Smooth muscle cell (in vitro differentiated cells): ENCODE measurements around the gene CDH13. TPM values are rescaled to one million over a fixed set of nuclear protein-coding genes. Genes with fewer than 3 reads are reported as not detected.

Experiments
- DNase-seq: peaks from one replicate; lab custom pipeline; 2025; ENCODE audit not compliant: unreplicated experiment; lab: John Stamatoyannopoulos, UW
- H2AFZ ChIP-seq: fragments of 200-600 bp; sonication (generic); 2 replicates; pipeline ENCODE4 v1.6.0; 2016; ENCODE audit warnings: antibody characterized with exemption, low read depth, mild to moderate bottlenecking
- H3F3A ChIP-seq: fragments of 200-600 bp; sonication (generic); 2 replicates; pipeline ENCODE4 v1.6.0; 2017; ENCODE audit warnings: antibody characterized with exemption, low read depth
- H3K27ac ChIP-seq: fragments of 200-600 bp; sonication (generic); 2 replicates; pipeline ENCODE4 v1.5.1; 2016; ENCODE audit warnings: low read depth, mild to moderate bottlenecking
- H3K27me3 ChIP-seq: fragments of 200-600 bp; sonication (generic); 2 replicates; pipeline ENCODE4 v1.6.1; 2016; ENCODE audit warnings: low read depth, mild to moderate bottlenecking
- H3K36me3 ChIP-seq: fragments of 200-600 bp; sonication (generic); 2 replicates; pipeline ENCODE4 v1.5.1; 2016; ENCODE audit warnings: low read depth
- H3K4me1 ChIP-seq: fragments of 200-600 bp; sonication (generic); 2 replicates; pipeline ENCODE4 v1.5.1; 2016; ENCODE audit warnings: low read depth
- H3K4me2 ChIP-seq: fragments of 200-600 bp; sonication (generic); 2 replicates; pipeline ENCODE4 v1.6.0; 2016; ENCODE audit warnings: mild to moderate bottlenecking
- H3K4me3 ChIP-seq: fragments of 200-600 bp; sonication (generic); 2 replicates; pipeline ENCODE4 v1.5.1; 2016; ENCODE audit warnings: mild to moderate bottlenecking
- H3K79me2 ChIP-seq: fragments of 200-600 bp; sonication (generic); 2 replicates; pipeline ENCODE4 v1.6.0; 2016; ENCODE audit warnings: low read depth, mild to moderate bottlenecking
- H3K9ac ChIP-seq: fragments of 200-600 bp; sonication (generic); 2 replicates; pipeline ENCODE4 v1.6.0; 2016; ENCODE audit warnings: low read depth
- H3K9me3 ChIP-seq: fragments of 200-600 bp; sonication (generic); replicated peaks from 2 replicates; pipeline ENCODE4 v1.5.1; 2016; ENCODE audit warnings: low read depth
- H4K20me1 ChIP-seq: fragments of 200-600 bp; sonication (generic); 2 replicates; pipeline ENCODE4 v1.6.0; 2016; ENCODE audit warnings: low read depth
- WGBS: methylation state at CpG from one replicate; pipeline ENCODE4 v1.1.7; 2016; ENCODE audit warnings: low lambda C conversion rate; 5-methylcytosine and 5-hydroxymethylcytosine counted together
- polyA plus RNA-seq: library from polyadenylated mRNA; unstranded; fragments of >200 nt; fragmentation: Nextera tagmentation; extraction: Ambion mirVana; gene quantifications from 2 replicates; pipeline ENCODE4 v1.2.1, GENCODE V29; 2016
- total RNA-seq: library from RNA; depleted of rRNA; stranded (reverse); fragments of >200 nt; gene quantifications from 2 replicates; pipeline ENCODE4 v1.2.3, GENCODE V29; 2014
- TF ChIP-seq, protein P1 (sequence below): fragments of 200-600 bp; sonication (generic); IDR thresholded peaks from 2 replicates; pipeline ENCODE4 v1.5.1; 2017; ENCODE audit warnings: borderline replicate concordance, mild to moderate bottlenecking, antibody characterized with exemption; ENCODE audit not compliant: insufficient read depth, poor library complexity, severe bottlenecking

CDH13 gene
- total and polyA plus RNA-seq, 2 experiments from 2014 or later = 12.1 to 32.2 TPM

DNA sequence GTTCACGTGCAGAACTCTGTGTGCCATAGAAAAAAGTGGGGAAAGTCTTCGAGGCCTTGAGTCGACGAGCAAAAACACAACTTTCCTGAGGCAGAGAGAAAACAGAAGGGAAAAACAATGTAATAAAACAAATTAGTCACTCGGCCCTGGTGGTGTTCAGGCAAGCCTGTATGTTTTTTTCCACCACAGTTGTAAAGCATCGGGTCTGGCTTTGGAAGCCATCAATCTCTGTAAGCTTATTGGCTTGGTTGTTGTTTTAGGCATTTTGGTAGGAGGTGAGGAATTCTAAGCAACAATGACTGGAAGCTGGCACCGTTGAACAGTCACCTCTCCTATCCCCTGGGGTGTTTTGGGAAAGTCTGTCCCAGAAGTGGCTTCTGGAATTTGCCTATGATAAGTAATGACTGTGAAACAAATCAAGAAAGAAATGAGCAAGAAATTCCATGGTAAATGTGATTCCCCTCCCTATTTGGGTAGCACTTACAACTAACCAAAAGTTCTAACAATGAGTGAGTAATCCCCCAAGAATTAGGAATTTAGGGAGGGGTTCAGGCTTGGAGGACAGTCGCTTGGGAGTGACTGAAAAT lies 2.8 kb downstream of the CDH13 start:
- H3K9ac ChIP-seq = no peak overlapping the region

DNA sequence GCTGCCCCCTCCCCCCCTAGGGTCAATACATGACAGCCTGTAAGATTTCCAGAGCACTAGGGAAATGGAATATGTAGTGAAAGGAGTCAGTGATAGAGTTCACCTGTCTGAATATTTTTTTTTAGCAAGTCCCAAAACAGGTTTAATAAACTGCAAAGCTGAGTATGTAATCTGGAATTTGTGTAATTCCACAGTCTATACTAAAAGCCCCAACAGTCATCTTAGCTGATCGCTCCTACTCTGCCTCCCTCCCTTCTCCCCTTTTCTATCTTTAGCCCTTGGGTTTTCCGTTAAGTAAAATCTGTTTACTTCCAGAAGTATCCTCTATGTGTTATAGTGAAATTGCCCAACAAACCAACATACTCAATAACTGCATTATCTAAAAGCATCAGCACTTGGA lies 3.5 kb downstream of the CDH13 start:
- no peak overlapping the region for H3K9ac ChIP-seq
- H2AFZ ChIP-seq = no peak overlapping the region
- 5% methylated on average over 2 of the region's 2 CpGs for WGBS
- H3K4me1 ChIP-seq = peaks cover 15% of the 10 kb centered on the region
- H3K36me3 ChIP-seq = no peaks in the 10 kb centered on the region
- DNase-seq = no peak
- H4K20me1 ChIP-seq = no peaks in the 10 kb centered on the region
- TF ChIP-seq, protein P1, sequence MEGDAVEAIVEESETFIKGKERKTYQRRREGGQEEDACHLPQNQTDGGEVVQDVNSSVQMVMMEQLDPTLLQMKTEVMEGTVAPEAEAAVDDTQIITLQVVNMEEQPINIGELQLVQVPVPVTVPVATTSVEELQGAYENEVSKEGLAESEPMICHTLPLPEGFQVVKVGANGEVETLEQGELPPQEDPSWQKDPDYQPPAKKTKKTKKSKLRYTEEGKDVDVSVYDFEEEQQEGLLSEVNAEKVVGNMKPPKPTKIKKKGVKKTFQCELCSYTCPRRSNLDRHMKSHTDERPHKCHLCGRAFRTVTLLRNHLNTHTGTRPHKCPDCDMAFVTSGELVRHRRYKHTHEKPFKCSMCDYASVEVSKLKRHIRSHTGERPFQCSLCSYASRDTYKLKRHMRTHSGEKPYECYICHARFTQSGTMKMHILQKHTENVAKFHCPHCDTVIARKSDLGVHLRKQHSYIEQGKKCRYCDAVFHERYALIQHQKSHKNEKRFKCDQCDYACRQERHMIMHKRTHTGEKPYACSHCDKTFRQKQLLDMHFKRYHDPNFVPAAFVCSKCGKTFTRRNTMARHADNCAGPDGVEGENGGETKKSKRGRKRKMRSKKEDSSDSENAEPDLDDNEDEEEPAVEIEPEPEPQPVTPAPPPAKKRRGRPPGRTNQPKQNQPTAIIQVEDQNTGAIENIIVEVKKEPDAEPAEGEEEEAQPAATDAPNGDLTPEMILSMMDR = no peak
- no peaks in the 10 kb centered on the region for H3K79me2 ChIP-seq
- no peak overlapping the region for H3K4me3 ChIP-seq
- peaks cover 7% of the 10 kb centered on the region for H3F3A ChIP-seq
- peak overlapping the region; percentile 59 for H3K27ac ChIP-seq
- peaks cover 18% of the 10 kb centered on the region for H3K27me3 ChIP-seq
- H3K9me3 ChIP-seq = no peaks in the 10 kb centered on the region
- peak overlapping the region; percentile 98 for H3K4me2 ChIP-seq

More for the DNA sequence above, 2.8 kb downstream of the CDH13 start:
- peaks cover 25% of the 10 kb centered on the region for H3K27me3 ChIP-seq
- no peak overlapping the region for H3K4me3 ChIP-seq
- H3F3A ChIP-seq = peaks cover 7% of the 10 kb centered on the region
- no peaks in the 10 kb centered on the region for H3K79me2 ChIP-seq
- no peak overlapping the region for H2AFZ ChIP-seq
- TF ChIP-seq, protein P1 = no peak
- peaks cover 15% of the 10 kb centered on the region for H3K4me1 ChIP-seq
- peak overlapping the region; percentile 98 for H3K4me2 ChIP-seq
- H3K36me3 ChIP-seq = no peaks in the 10 kb centered on the region
- no peak for DNase-seq
- 3% methylated on average over 8 of the region's 8 CpGs for WGBS
- no peaks in the 10 kb centered on the region for H3K9me3 ChIP-seq
- peak overlapping the region; percentile 59 for H3K27ac ChIP-seq
- H4K20me1 ChIP-seq = no peaks in the 10 kb centered on the region

- Histone ChIP-seq H2AFZ (no peak overlapping the region), H4K20me1 (no peaks in the 10 kb centered on the region), H3K27ac (peak overlapping the region; percentile 59), H3K9ac (no peak overlapping the region), H3K9me3 (no peaks in the 10 kb centered on the region), H3K36me3 (no peaks in the 10 kb centered on the region), H3K79me2 (no peaks in the 10 kb centered on the region), H3K4me2 (peak overlapping the region; percentile 28), H3F3A (peaks cover 7% of the 10 kb centered on the region), H3K4me3 (no peak overlapping the region), H3K27me3 (peaks cover 15% of the 10 kb centered on the region), H3K4me1 (peaks cover 15% of the 10 kb centered on the region)
- WGBS = 95% methylated on average over 3 of the region's 3 CpGs
- TF ChIP-seq, protein P1 = peak; percentile 23
- DNase-seq = no peak
Measured at GRCh38 chr16:82630688-82631087, 3.9 kb downstream of the CDH13 start.
